ENCODE data around the gene LPCAT2.
A peak's percentile ranks its signal among the peaks of the same experiment; 100 is the strongest.

Gene LPCAT2

GRCh38 chr16:55481023-55481422 lies 27.8 kb upstream of the LPCAT2 start:
- no peak for DNase-seq

DNA sequence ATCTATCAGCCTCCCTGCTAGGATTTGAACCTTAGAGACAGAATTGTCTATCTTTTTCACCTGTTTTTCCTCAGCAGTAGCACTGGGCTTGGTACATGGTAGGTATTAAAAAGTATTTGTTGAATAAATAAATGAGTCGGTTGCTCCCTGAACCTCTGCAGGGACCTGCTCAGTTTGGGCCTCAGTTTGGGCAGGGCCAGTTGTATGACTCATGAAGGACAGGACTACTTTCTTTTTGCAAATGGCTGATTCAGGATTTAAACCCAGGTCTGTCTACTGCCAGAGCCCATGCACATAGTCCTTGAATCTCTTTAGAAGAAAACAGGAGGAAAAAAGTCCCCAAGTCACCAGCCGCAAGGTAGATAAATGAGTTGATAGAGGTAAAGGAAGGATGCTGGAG lies 26.8 kb upstream of the LPCAT2 start:
- DNase-seq = no peak

- no peak for DNase-seq
Measured at GRCh38 chr16:55487048-55487803, 21.6 kb upstream of the LPCAT2 start.

DNA sequence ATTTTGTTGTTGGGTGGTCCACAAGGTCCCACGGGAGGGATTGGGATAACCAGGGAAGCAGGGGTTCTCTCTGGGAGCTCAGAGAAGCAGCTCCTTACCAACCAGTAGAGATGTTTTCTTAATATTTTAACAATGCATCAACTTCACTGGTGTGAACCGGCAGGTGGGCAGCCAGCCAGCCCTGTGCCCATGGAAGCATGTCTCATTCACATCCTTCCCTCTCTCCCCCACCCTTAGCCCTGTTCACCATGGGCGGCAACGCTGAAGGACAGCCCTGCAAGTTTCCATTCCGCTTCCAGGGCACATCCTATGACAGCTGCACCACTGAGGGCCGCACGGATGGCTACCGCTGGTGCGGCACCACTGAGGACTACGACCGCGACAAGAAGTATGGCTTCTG lies 20.6 kb upstream of the LPCAT2 start:
- no peak for DNase-seq

DNA sequence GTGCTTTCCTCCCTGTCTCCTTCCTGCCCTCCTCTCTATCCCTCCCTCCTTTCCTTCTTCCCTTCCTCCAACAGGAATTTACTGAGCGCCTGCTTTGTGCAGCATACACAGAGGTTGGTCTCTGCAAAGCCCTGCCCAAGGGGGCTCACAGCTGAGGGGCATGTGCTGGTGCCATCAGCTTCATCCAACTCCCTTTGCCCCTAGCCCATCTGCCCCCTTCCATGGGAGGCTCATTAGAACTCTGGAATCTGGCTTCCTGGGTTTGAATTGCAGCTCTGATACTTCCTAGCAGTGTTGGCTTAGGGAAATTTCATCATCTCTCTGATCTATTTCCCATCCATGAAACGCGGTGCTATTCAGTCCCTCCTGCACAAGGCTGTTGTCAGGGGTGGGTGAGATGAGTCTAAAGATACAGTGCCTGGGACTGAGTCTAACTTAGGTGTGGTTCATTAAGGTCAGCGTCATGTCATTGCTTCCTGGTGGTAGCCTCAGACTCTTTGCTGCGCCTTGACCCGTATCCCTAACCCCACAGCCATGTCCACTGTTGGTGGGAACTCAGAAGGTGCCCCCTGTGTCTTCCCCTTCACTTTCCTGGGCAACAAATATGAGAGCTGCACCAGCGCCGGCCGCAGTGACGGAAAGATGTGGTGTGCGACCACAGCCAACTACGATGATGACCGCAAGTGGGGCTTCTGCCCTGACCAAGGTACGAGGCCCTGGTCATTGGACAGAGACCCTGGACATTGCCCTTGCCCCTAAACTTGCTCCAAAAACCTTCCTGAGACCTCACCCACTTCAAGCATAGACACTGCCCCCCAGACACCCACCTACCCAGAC lies 19.5 kb upstream of the LPCAT2 start:
- DNase-seq = no peak

DNA sequence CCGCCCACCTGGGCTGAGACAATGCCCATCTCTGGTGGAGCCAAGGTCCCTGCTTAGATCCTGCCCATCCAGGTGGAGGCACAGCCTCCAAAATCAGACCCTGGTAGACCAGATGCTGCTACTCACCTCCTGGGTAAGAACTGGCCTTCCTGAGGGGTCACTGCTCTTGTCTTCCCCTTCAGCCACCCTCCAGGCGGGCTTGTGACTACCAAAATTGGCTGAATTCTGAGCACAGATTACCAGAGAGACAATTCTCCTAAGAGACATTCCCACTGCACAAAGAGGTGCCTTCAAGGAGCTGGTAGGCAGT lies 19.0 kb upstream of the LPCAT2 start:
- no peak for DNase-seq

GRCh38 chr16:55490301-55490700 lies 18.6 kb upstream of the LPCAT2 start:
- no peak for DNase-seq

DNA sequence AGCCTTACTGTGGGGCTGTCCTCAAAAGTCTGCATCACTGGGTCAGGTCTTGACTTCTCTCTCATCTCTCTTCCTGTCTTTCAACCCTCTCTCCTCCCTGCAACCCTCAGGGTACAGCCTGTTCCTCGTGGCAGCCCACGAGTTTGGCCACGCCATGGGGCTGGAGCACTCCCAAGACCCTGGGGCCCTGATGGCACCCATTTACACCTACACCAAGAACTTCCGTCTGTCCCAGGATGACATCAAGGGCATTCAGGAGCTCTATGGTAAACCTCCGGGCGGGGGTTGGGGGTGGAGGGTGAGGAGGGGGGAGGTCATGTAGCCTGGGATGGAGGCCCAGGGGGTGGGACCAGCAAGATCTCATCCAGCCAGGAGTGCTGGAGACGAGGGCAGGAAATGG lies 17.2 kb upstream of the LPCAT2 start:
- DNase-seq = no peak

DNA sequence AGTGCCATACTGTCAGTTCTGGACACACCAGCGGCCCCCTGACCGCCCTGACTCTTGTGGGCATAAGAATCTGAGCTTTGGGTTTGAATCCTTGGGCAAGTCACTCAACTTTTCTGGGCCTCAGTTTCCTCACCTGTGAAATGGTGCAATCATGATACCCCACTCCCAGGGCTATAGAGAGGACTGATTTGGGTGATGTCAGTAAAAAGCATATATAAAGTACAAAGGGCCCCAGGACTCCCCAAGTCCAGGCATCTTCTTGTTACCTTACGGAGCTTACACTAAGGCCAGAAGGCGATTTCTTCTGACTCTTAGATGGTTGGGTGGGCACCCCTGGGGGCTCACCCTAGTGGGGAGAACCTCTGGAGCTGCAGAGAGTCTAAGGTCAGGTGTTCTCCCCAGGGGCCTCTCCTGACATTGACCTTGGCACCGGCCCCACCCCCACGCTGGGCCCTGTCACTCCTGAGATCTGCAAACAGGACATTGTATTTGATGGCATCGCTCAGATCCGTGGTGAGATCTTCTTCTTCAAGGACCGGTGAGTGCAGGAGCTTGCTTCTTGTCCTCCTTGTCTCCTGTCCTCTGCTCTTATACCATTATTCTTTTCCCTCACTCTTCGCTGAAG lies 16.0 kb upstream of the LPCAT2 start:
- no peak for DNase-seq

GRCh38 chr16:55494994-55495421 lies 13.9 kb upstream of the LPCAT2 start:
- DNase-seq = peak in 1 of 2 donors; percentile 20

DNA sequence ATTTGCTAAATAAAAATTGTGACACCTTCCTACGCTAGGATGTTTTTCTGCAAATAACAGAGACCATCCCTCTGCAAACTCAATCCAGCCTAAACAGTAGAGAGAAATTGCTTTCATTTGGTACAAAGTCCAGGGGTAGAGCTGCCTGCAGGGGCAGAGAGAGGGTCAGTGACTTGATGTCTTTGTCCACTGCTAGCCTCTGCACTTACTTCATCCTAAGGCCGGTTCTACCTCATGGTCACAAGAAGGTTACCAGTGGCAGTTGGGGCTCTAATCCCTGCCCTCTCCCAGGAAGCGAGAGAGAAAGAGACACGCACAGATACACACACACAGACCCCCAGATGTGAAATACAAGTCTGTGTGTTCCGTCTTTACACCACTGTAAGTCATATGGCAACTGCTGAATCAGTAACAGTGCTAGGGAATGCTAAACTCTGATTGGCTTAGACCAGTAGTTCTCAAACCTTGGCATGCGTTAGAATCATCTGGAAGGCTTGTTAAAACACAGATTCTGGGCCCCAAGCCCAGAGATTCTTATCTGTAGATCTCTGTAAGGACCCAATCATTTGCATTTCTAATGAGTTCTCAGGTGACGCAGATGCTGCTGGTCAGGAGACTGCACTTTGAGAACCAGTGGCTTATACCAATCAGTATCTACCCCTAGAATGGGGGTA lies 13.1 kb upstream of the LPCAT2 start:
- no peak for DNase-seq

GRCh38 chr16:55496509-55497145 lies 12.2 kb upstream of the LPCAT2 start:
- no peak for DNase-seq

GRCh38 chr16:55497558-55497957 lies 11.3 kb upstream of the LPCAT2 start:
- DNase-seq = no peak

GRCh38 chr16:55498101-55498500 lies 10.8 kb upstream of the LPCAT2 start:
- DNase-seq = no peak

DNA sequence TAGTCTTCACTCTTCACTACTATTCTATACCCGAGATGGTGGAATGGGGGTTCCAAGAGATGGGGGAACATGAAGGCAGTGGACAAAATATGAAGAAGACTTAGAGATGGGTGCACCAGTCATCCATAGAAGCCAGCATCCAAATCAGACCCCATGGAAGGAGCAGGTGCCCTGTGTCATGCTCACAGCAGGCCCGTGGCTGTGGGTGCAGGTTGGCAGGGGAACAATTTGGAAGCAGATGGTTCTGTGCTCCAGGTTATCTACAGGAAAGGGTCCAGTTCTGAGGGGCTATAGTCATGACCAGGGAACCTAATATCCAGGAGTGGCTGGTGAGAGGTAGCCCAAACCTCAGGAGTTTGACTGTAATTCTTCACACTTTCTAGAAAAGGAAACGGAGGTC lies 9.6 kb upstream of the LPCAT2 start:
- no peak for DNase-seq

- peak in 1 of 2 donors; percentile 4 for DNase-seq
Measured at GRCh38 chr16:55499951-55500529, 8.8 kb upstream of the LPCAT2 start.

DNA sequence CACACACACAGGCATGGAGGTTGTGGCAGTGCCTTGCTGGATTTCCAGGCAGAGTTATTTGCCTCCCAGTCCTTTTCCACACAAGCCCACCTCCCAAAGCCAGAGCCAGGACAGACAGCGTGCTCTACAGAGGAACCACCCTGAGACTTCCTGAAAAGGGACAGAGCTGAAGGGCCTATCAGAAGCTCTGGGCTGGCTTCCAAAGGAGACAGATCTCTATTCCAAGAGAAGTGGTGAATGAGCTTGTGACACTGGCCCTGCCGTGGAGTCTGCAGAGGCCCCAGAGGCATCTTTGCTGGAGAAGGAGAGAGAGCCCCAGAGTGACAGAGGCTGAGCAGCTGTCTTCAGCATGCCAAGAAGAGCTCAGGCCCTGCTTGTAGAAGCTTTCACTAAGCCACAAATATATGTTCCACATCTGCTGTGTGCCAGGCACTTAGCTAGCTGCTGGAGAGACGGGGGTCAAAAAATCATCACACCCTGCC lies 8.3 kb upstream of the LPCAT2 start:
- DNase-seq = no peak

DNA sequence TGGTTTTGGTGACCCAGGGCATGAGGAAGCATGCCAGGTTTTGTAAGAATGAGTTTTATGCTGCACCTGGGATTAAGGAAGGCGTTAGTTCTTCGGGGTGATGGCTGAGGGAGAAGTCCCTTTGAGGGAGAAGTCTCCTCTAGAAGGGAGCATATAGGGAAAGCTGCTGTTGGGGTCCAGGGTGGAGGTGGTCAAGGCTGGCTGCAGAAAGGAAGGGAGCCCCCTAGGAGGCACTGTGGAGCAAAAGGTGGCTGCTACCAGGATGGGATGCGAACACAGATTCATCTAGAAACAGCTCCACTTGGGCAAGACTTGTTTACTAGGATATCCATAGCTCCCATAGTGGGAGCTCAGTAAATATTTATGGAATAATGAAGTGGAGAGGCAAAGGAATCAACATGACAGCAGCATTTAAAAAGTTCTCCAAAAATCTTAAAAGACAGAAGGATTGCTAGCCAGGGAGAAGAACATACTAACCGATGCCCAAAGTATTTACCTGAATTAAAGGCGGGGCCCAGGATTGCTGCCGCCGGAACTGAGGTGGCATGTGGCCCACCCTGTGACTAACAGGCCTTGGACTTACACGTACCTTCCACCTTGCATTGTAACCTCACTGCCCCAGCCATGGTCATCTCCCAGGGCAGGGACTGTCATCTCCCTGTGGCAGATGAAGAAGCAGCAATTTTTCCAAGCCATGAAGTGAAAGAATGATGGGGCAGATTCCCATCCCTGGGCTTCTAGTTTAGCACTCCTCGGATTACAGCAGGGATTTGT lies 7.1 kb upstream of the LPCAT2 start:
- DNase-seq = no peak

- no peak for DNase-seq
Measured at GRCh38 chr16:55502801-55503366, 6.0 kb upstream of the LPCAT2 start.

- DNase-seq = no peak
Measured at GRCh38 chr16:55503726-55504550, 4.9 kb upstream of the LPCAT2 start.

Data from CD4-positive, alpha-beta T cell treated with Interleukin-4 for 1 hour (primary cell).